H1 (cell line): ENCODE data around the gene ALK. TPM values are rescaled to one million over a fixed set of nuclear protein-coding genes. Genes with fewer than 3 reads are reported as not detected.
A peak's percentile ranks its signal among the peaks of the same experiment; 100 is the strongest.

Source experiments
- CTCF ChIA-PET: fragments of 300-600 bp; sonication (Branson Sonifier 250); formaldehyde crosslinking; loops from one replicate; lab custom pipeline; 2021; ENCODE audit not compliant: partially characterized antibody; lab: Charles Lee
- POLR2A ChIA-PET: fragments of 300-600 bp; sonication (Branson Sonifier 250); formaldehyde crosslinking; loops from one replicate; lab custom pipeline; 2021; ENCODE audit warnings: inconsistent platforms; ENCODE audit not compliant: partially characterized antibody; lab: Charles Lee
- DNase-seq, 2 experiments: peaks; one replicate each; pipeline versions ENCODE4 v3.0.0 to v3.0.0-alpha.2; 2010 to 2022; ENCODE audit warnings: low spot score in 2 of 2, low read depth in 1 of 2, mixed read lengths in 1 of 2
- FAIRE-seq: peaks from 2 replicates; lab custom pipeline; 2011; peaks lifted over from hg19 to GRCh38; lab: Jason Lieb, UNC
- H2AFZ ChIP-seq: 2 replicates; pipeline ENCODE4 v1.8.1; 2012; ENCODE audit warnings: low read length, inconsistent platforms
- H2AK5ac ChIP-seq: 2 replicates; pipeline ENCODE4 v1.6.1; 2013; ENCODE audit warnings: low read depth, low read length
- H2BK120ac ChIP-seq: replicated peaks from 2 replicates; pipeline ENCODE3; 2013; ENCODE audit warnings: low read depth, low read length, inconsistent platforms
- H2BK12ac ChIP-seq: 2 replicates; pipeline ENCODE4 v1.6.1; 2013; ENCODE audit warnings: low read depth, low read length
- H2BK15ac ChIP-seq: 2 replicates; pipeline ENCODE4 v1.6.1; 2013; ENCODE audit warnings: low read length
- H2BK20ac ChIP-seq: 2 replicates; pipeline ENCODE4 v1.6.1; 2013; ENCODE audit warnings: low read length
- H2BK5ac ChIP-seq: 2 replicates; pipeline ENCODE4 v1.6.1; 2013; ENCODE audit warnings: low read depth, low read length
- H3K14ac ChIP-seq: 2 replicates; pipeline ENCODE4 v1.6.1; 2013; ENCODE audit warnings: inconsistent platforms; ENCODE audit not compliant: insufficient read length
- H3K18ac ChIP-seq: 2 replicates; pipeline ENCODE4 v1.6.1; 2013; ENCODE audit warnings: low read length; ENCODE audit errors: extremely low read depth
- H3K23ac ChIP-seq: 2 replicates; pipeline ENCODE4 v1.6.1; 2013; ENCODE audit warnings: inconsistent platforms; ENCODE audit not compliant: insufficient read length
- H3K23me2 ChIP-seq: 2 replicates; pipeline ENCODE4 v1.6.1; 2013; ENCODE audit warnings: low read depth, low read length
- H3K27ac ChIP-seq: 2 replicates; pipeline ENCODE4 v1.6.1; 2011; ENCODE audit warnings: low read depth, low read length, inconsistent platforms
- H3K27me3 ChIP-seq, 4 experiments: replicated peaks in 1 of 4; 1 replicate in 1 of 4; 2 replicates in 3 of 4; pipeline versions ENCODE4 v1.6.1 to v1.8.1; 2011 to 2013; ENCODE audit warnings: low read length in 3 of 4, mild to moderate bottlenecking in 3 of 4, inconsistent platforms in 2 of 4, mixed read lengths in 2 of 4, moderate library complexity in 1 of 4; ENCODE audit not compliant: control insufficient read depth in 3 of 4, insufficient read depth in 3 of 4; ENCODE audit errors: extremely low read depth in 1 of 4
- H3K36me3 ChIP-seq, 4 experiments: 2 replicates each; pipeline versions ENCODE4 v1.6.1 to v1.8.1; 2011 to 2013; ENCODE audit warnings: mild to moderate bottlenecking in 4 of 4, low read length in 3 of 4, moderate library complexity in 2 of 4, control low read depth in 1 of 4, inconsistent platforms in 1 of 4; ENCODE audit not compliant: insufficient read depth in 4 of 4, control insufficient read depth in 2 of 4
- H3K4ac ChIP-seq: replicated peaks from 2 replicates; pipeline ENCODE3; 2013; ENCODE audit warnings: low read length, low read depth, mixed read lengths, inconsistent platforms; ENCODE audit not compliant: insufficient read length
- H3K4me1 ChIP-seq, 4 experiments: replicated peaks in 1 of 4; 1 replicate in 1 of 4; 2 replicates in 3 of 4; pipeline versions ENCODE4 v1.6.1 to v1.8.1; 2011 to 2013; ENCODE audit warnings: low read length in 3 of 4, inconsistent platforms in 2 of 4, mixed read lengths in 1 of 4; ENCODE audit not compliant: insufficient read depth in 4 of 4, control insufficient read depth in 3 of 4
- H3K4me2 ChIP-seq, 2 experiments: 2 replicates each; pipeline versions ENCODE4 v1.6.1 to v1.8.1; 2011 to 2013; ENCODE audit warnings: low read depth in 2 of 2, low read length in 2 of 2, control low read depth in 1 of 2, inconsistent platforms in 1 of 2, mild to moderate bottlenecking in 1 of 2; ENCODE audit not compliant: insufficient read depth in 1 of 2
- H3K4me3 ChIP-seq, 4 experiments: fragments of 200-600, 300-600 bp in 1 of 4; sonication (generic), shearing (Covaris generic), sonication (Bioruptor Twin) in 1 of 4; 2 replicates each; pipeline versions ENCODE4 v1.5.1 to v1.8.1; 2011 to 2016; ENCODE audit warnings: low read length in 4 of 4, low read depth in 3 of 4, control low read depth in 2 of 4, inconsistent platforms in 2 of 4, mild to moderate bottlenecking in 2 of 4, mixed read lengths in 1 of 4, moderate library complexity in 1 of 4; ENCODE audit not compliant: insufficient read depth in 2 of 4; ENCODE audit errors: extremely low read depth in 1 of 4
- H3K56ac ChIP-seq: replicated peaks from 2 replicates; pipeline ENCODE3; 2013; ENCODE audit warnings: low read depth, mild to moderate bottlenecking, mixed read lengths, low read length, inconsistent platforms; ENCODE audit not compliant: insufficient read length
- H3K79me1 ChIP-seq: 2 replicates; pipeline ENCODE4 v1.6.1; 2013; ENCODE audit warnings: low read depth, low read length, control low read depth
- H3K79me2 ChIP-seq, 2 experiments: 2 replicates each; pipeline versions ENCODE4 v1.6.1 to v1.8.1; 2012 to 2013; ENCODE audit warnings: low read length in 2 of 2, mild to moderate bottlenecking in 2 of 2, inconsistent platforms in 1 of 2; ENCODE audit not compliant: insufficient read depth in 2 of 2, control insufficient read depth in 1 of 2
- H3K9ac ChIP-seq, 4 experiments: replicated peaks in 1 of 4; 1 replicate in 1 of 4; 2 replicates in 3 of 4; pipeline versions ENCODE4 v1.6.1 to v1.8.1; 2011 to 2013; ENCODE audit warnings: low read depth in 3 of 4, low read length in 3 of 4, control low read depth in 2 of 4, mild to moderate bottlenecking in 2 of 4, moderate library complexity in 2 of 4, inconsistent platforms in 1 of 4; ENCODE audit errors: extremely low read depth in 1 of 4
- H3K9me3 ChIP-seq, 2 experiments: 2 replicates each; pipeline versions ENCODE4 v1.6.1 to v1.8.1; 2012 to 2013; ENCODE audit warnings: mild to moderate bottlenecking in 2 of 2, moderate library complexity in 2 of 2, control low read depth in 1 of 2, inconsistent platforms in 1 of 2, low read depth in 1 of 2, low read length in 1 of 2, mixed read lengths in 1 of 2; ENCODE audit not compliant: insufficient read depth in 2 of 2
- H4K20me1 ChIP-seq, 2 experiments: replicated peaks in 1 of 2; 2 replicates each; pipeline versions ENCODE3 to v1.8.1; 2011 to 2013; ENCODE audit warnings: inconsistent platforms in 2 of 2, low read length in 2 of 2, mild to moderate bottlenecking in 1 of 2; ENCODE audit not compliant: insufficient read depth in 2 of 2, control insufficient read depth in 1 of 2
- H4K5ac ChIP-seq: 2 replicates; pipeline ENCODE4 v1.6.1; 2013; ENCODE audit warnings: low read length, low read depth, mixed read lengths, inconsistent platforms; ENCODE audit not compliant: insufficient read length
- H4K8ac ChIP-seq: 2 replicates; pipeline ENCODE4 v1.8.0; 2013; ENCODE audit warnings: mild to moderate bottlenecking, moderate library complexity, low read length, inconsistent platforms; ENCODE audit not compliant: insufficient read depth; ENCODE audit errors: extremely low read depth
- H4K91ac ChIP-seq: replicated peaks from 2 replicates; pipeline ENCODE3; 2013; ENCODE audit warnings: low read length, mixed read lengths, inconsistent platforms; ENCODE audit not compliant: insufficient read length
- GABPA ChIP-seq: IDR thresholded peaks from 2 replicates; pipeline ENCODE4 v1.6.1; 2011; ENCODE audit warnings: mild to moderate bottlenecking, low read length, moderate library complexity, borderline replicate concordance; ENCODE audit not compliant: insufficient read depth
- HDAC6 ChIP-seq: IDR thresholded peaks from one replicate; pipeline ENCODE4 v1.7.1; 2012; ENCODE audit warnings: low read depth, mild to moderate bottlenecking, inconsistent platforms, low read length, moderate library complexity
- SP2 ChIP-seq: IDR thresholded peaks from 2 replicates; pipeline ENCODE4 v1.6.1; 2012; ENCODE audit warnings: mild to moderate bottlenecking, low read length, inconsistent platforms
- USF2 ChIP-seq: IDR thresholded peaks from 2 replicates; pipeline ENCODE4 v1.6.1; 2011; ENCODE audit warnings: low read length, improper control_type of control experiment
- WGBS, 2 experiments: shearing (Covaris generic) in 1 of 2; methylation state at CpG; one replicate each; pipeline versions ENCODE4 v1.1.6 to v1.1.7; 2013 to 2015; ENCODE audit warnings: low lambda C conversion rate in 2 of 2, mixed read lengths in 2 of 2, inconsistent platforms in 1 of 2, low coverage in 1 of 2, missing lambda C conversion rate in 1 of 2; ENCODE audit not compliant: insufficient replicate concordance in 2 of 2, insufficient coverage in 1 of 2, insufficient read length in 1 of 2; ENCODE audit errors: extremely low coverage in 1 of 2, missing lambda C conversion rate in 1 of 2; 5-methylcytosine and 5-hydroxymethylcytosine counted together
- polyA plus RNA-seq, 7 experiments: library from polyadenylated mRNA; depleted of rRNA in 3 of 7; stranded (reverse) in 5 of 7; unstranded in 2 of 7; fragments of >200 nt in 5 of 7; fragments of 200-250 nt in 2 of 7; gene quantifications; 1 replicate in 5 of 7; 2 replicates in 1 of 7; 4 replicates in 1 of 7; pipeline versions ENCODE4 v1.2.1 to v1.2.3, GENCODE V29; 2011 to 2013; ENCODE audit warnings: missing spikeins in 2 of 7, mixed read lengths in 2 of 7
- total RNA-seq: library from RNA; stranded (reverse); fragmentation: NEBNext Ultra II Directional; extraction: Animal tissue kit (Norgen Biotek cat#: 25700); gene quantifications from 2 replicates; pipeline ENCODE4 v1.2.1, GENCODE V29; 2021

ALK gene
- total and polyA plus RNA-seq, 2 of the 8 experiments (the other 6 are each of a cell fraction or from before 2014, with no cell fraction given) = 0.02 to 0.09 TPM

GRCh38 chr2:29375843-29376242, 545.5 kb downstream of the ALK start:
- Histone ChIP-seq H3K4me3 (no peak overlapping the region), H3K4me1 (peaks cover 0 to 11% (median 4%) of the 10 kb centered on the region in 4 experiments; a peak in 6 of 7 replicates), H3K4ac (no peak overlapping the region), H3K23ac (no peak overlapping the region), H3K27ac (no peak overlapping the region), H3K18ac (no peak overlapping the region), H2AFZ (no peak overlapping the region), H2AK5ac (peak overlapping the region; percentile 53; the same call in 1 of the 2 replicates), H2BK12ac (no peak overlapping the region), H2BK20ac (no peak overlapping the region), H3K9me3 (no peaks in the 10 kb centered on the region), H4K5ac (no peak overlapping the region), H4K8ac (no peak overlapping the region), H4K91ac (no peak overlapping the region), H3K79me2 (no peaks in the 10 kb centered on the region), H3K4me2 (no peak overlapping the region), H2BK120ac (no peak overlapping the region), H3K14ac (no peak overlapping the region), H3K56ac (no peak overlapping the region), H2BK5ac (no peak overlapping the region), H3K23me2 (no peaks in the 10 kb centered on the region), H3K79me1 (no peaks in the 10 kb centered on the region), H3K36me3 (no peaks in the 10 kb centered on the region), H4K20me1 (no peaks in the 10 kb centered on the region), H3K9ac (no peak overlapping the region), H2BK15ac (no peak overlapping the region), H3K27me3 (no peaks in the 10 kb centered on the region)
- DNase-seq = no peak
- 96% methylated on average over 3 of the region's 3 CpGs; no CpG with 5 or more reads in 1 of the 2 experiments for WGBS, 2 experiments
- no peak for FAIRE-seq
- TF ChIP-seq GABPA = no peak
- TF ChIP-seq SP2 = no peak
- no peak for TF ChIP-seq HDAC6
- no peak for TF ChIP-seq USF2
- ChIA-PET POLR2A (no interaction called here), CTCF (interaction anchor here (0.6 kb wide), 1 partner anchor 11 kb away, joined by 4 read pairs; no protein-coding TSS in a partner anchor)
